ENCODE measurements around the gene PPP1R9A. TPM values are rescaled to one million over a fixed set of nuclear protein-coding genes. Genes with fewer than 3 reads are reported as not detected.

PPP1R9A gene
- total and polyA plus RNA-seq, 8 donors = 18.7 to 28.6 (median 24.3) TPM

DNA sequence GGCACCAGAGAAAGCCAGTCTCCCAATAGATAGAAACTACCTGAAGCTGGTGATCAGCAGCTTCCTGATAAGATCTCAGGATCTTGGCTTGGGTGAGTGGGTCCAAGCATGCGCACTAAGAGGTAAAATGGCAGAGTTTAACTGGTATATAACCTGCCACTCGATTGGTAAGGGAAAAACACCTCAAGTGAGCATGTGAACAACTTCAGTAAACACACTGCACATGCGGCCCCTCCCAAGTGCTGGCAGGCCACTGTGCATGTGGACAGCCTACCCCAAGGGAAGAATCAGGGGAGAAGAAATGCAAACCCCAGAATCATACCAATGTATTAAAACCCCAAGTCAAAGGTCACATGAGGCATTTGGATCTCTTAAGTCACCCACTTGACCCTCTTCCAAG lies 434.6 kb downstream of the PPP1R9A start:
- TF ChIP-seq, protein P1, sequence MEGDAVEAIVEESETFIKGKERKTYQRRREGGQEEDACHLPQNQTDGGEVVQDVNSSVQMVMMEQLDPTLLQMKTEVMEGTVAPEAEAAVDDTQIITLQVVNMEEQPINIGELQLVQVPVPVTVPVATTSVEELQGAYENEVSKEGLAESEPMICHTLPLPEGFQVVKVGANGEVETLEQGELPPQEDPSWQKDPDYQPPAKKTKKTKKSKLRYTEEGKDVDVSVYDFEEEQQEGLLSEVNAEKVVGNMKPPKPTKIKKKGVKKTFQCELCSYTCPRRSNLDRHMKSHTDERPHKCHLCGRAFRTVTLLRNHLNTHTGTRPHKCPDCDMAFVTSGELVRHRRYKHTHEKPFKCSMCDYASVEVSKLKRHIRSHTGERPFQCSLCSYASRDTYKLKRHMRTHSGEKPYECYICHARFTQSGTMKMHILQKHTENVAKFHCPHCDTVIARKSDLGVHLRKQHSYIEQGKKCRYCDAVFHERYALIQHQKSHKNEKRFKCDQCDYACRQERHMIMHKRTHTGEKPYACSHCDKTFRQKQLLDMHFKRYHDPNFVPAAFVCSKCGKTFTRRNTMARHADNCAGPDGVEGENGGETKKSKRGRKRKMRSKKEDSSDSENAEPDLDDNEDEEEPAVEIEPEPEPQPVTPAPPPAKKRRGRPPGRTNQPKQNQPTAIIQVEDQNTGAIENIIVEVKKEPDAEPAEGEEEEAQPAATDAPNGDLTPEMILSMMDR (IDR thresholded peaks at IDR 0.05) = no peak
- H3K9me3 ChIP-seq = no peaks in the 10 kb centered on the region
- no peak overlapping the region for H3K4me3 ChIP-seq
- no peaks in the 10 kb centered on the region for H3K4me1 ChIP-seq
- no peak overlapping the region for H3K27ac ChIP-seq
- H3K36me3 ChIP-seq = no peaks in the 10 kb centered on the region
- ATAC-seq (peak; percentile 82), DNase-seq (peak in 2 of 4 donors; percentile 39 to 43)
- H3K27me3 ChIP-seq = no peaks in the 10 kb centered on the region
- intact Hi-C loops (cut with DNase I) = no loop called here

DNA sequence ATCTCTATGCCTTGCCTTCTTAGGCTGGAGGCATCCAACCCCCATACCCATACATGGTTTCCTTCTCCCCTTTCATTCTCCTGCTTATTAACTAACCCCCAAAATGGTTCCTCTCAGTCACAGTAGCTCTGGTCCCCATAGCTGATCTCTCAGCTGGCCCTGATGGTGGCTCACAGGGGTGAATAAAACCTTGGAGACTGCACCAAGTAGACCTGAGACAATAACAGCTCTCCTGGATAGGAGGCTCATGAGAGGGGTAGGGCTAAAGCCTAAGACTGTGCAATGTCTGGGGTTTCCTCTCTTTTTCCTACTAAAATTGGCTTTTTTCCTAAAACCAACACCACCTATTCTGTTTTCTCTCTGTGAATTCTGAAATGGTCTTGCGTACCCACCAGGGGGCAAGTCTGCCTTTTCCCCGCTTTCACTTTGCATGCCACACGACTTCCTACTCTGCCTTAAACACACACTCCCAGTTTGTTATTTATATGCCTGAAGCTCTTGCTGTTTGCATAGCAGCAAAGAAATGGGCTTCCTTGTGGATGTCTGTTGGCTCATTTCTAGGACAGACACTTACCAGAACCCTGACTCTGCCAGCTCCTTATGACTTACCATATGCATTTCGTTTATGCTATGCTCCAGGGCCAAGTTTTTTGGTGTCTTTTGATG lies 435.4 kb downstream of the PPP1R9A start:
- intact Hi-C loops (cut with DNase I) = no loop called here
- no peaks in the 10 kb centered on the region for H3K27me3 ChIP-seq
- TF ChIP-seq, protein P1 (IDR thresholded peaks at IDR 0.05) = no peak
- DNase-seq (no peak), ATAC-seq (peak; percentile 36)
- no peaks in the 10 kb centered on the region for H3K4me1 ChIP-seq
- no peak overlapping the region for H3K4me3 ChIP-seq
- no peaks in the 10 kb centered on the region for H3K9me3 ChIP-seq
- no peak overlapping the region for H3K27ac ChIP-seq
- no peaks in the 10 kb centered on the region for H3K36me3 ChIP-seq
